Activated CD4-positive, CD25-positive, alpha-beta regulatory T cell (primary cell): ENCODE data around the gene FEM1C.

Experiments
- DNase-seq, 4 experiments: peaks; one replicate each; lab custom pipeline; 2025; lab: John Stamatoyannopoulos, UW

FEM1C gene

GRCh38 chr5:115475788-115476187, 68.8 kb downstream of the FEM1C start:
- no peak for DNase-seq

DNA sequence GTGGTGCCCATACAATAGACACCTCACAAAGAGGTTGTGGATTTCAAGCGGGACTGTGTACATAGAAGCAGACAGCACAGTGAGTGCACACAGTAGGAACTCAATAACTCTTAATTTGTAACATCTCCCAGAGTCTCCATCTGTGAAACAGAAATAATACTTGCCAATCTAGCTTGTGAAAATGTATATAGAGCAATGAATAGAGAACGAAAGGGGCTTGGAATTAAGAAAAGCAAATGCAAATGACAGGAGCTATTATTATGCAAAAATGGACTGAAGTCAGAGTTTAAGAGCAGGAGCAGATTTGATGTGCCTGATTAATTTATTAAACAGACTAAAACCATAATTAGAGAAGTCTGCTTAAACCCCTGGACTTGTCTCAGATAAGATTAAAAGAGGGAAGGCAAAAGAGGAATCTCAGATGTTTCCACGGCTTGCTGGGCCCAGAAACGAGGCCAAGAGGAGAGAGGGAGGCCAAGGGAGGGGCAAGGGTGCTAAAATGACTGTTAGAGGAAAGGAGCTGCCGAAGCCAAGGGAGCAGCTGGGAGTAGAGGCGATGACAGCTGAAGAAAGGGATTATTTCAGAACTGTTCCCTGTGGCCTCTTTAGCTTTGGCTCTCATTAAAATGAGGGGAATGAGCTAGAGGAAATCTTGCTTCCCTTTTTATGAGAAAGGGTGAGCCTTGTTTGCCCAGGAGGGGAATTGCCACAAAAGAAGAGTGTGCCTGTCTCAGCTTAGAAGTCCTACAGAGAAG, 72.1 kb downstream of the FEM1C start:
- DNase-seq: no peak

- DNase-seq: no peak
Observed at GRCh38 chr5:115471345-115472063, 73.1 kb downstream of the FEM1C start.

GRCh38 chr5:115470921-115471320, 73.7 kb downstream of the FEM1C start:
- no peak for DNase-seq
